NCI-H2196 (cell line): ENCODE results near the gene RIMS1.

Experiments
- DNase-seq: peaks from one replicate; lab custom pipeline; 2025; ENCODE audit not compliant: unreplicated experiment; lab: John Stamatoyannopoulos, UW

The RIMS1 gene

GRCh38 chr6:72081871-72082270, 195.5 kb downstream of the RIMS1 start:
- no peak for DNase-seq

- DNase-seq: no peak
Measured at GRCh38 chr6:72083976-72084375, 197.6 kb downstream of the RIMS1 start.

- peak; percentile 4 for DNase-seq
Measured at GRCh38 chr6:72084992-72085569, 198.7 kb downstream of the RIMS1 start.

GRCh38 chr6:72094506-72094905, 208.2 kb downstream of the RIMS1 start:
- no peak for DNase-seq

- no peak for DNase-seq
Measured at GRCh38 chr6:72102561-72102960, 216.2 kb downstream of the RIMS1 start.

- no peak for DNase-seq
Measured at GRCh38 chr6:72111611-72112010, 225.3 kb downstream of the RIMS1 start.

GRCh38 chr6:72130327-72130726, 244.0 kb downstream of the RIMS1 start:
- DNase-seq: no peak

DNA sequence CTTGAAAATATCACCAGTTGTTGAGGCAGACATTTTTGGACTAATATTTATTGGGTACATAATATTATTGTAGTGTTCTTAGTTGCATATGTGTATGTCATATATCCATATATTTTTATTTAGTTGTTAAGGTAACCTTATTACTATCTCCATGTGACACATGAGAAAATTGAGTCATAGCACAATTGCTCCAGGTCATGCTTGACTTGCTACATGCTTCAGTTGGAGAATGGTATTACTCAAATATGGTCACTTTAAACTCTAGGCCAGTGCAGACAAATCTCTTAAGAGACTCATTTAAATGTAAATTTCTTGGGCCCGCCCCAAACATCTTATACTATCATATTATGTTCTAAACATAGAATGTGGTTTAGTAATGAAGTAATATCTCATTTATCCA, 246.1 kb downstream of the RIMS1 start:
- no peak for DNase-seq

- no peak for DNase-seq
Measured at GRCh38 chr6:72132851-72133250, 246.5 kb downstream of the RIMS1 start.

- DNase-seq: no peak
Measured at GRCh38 chr6:72133324-72133723, 247.0 kb downstream of the RIMS1 start.

DNA sequence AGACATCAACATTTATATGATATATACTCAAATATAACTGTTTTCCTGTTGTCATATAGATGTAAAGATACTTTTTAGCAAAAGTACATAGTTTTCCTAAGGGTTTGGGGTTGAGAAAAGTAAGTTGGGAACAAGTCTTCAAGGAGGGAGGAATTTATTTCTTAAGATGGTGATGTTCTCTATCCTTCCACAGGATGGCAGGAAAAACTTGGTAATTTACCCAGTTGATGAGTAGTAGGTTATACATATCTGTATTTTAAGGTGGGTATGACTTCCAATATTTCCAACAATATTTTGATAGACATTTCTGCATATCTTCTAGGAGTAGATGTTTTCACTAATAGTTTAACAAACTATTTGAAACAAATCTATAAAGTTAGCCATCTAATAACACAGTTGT, 254.4 kb downstream of the RIMS1 start:
- no peak for DNase-seq

DNA sequence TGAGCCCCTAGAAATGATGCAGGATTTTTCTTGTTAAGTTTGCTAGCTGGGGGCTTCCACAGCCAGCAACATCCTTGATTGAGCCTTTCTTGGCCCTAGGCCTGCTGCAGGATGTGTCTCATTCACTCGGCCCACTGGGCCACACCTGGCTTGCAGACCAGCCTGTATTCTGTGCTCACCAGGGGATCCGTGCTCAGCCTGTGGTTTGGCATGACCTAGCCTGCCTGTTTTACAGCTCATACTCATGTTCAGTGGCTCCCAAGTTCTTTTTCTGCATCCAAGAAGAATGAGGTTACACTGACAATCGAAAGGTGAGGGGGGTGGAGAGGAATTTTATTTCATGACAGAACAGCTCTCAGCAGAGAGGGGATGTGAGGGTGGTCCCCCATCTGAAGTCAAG, 263.4 kb downstream of the RIMS1 start:
- no peak for DNase-seq

GRCh38 chr6:72151742-72152141, 265.4 kb downstream of the RIMS1 start:
- DNase-seq: no peak

DNA sequence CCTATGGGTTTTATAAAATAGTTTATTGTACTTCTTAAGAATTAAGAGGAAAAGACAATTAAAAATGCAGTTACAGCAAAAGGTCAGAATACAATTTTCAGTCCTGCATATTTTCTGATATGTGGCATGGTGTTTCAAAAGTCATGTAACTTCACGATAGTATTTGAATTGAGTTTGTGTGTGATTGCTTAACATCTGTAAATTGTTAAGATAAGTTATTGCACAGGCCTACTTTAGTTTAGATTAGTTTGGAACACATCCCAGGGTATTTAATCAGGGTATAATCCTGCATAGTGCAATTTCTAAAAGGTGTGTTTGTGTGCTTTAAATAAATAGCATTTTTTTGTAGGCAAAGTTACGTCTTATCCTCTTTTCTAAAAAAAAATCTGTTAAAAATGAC, 289.6 kb downstream of the RIMS1 start:
- DNase-seq: no peak

DNA sequence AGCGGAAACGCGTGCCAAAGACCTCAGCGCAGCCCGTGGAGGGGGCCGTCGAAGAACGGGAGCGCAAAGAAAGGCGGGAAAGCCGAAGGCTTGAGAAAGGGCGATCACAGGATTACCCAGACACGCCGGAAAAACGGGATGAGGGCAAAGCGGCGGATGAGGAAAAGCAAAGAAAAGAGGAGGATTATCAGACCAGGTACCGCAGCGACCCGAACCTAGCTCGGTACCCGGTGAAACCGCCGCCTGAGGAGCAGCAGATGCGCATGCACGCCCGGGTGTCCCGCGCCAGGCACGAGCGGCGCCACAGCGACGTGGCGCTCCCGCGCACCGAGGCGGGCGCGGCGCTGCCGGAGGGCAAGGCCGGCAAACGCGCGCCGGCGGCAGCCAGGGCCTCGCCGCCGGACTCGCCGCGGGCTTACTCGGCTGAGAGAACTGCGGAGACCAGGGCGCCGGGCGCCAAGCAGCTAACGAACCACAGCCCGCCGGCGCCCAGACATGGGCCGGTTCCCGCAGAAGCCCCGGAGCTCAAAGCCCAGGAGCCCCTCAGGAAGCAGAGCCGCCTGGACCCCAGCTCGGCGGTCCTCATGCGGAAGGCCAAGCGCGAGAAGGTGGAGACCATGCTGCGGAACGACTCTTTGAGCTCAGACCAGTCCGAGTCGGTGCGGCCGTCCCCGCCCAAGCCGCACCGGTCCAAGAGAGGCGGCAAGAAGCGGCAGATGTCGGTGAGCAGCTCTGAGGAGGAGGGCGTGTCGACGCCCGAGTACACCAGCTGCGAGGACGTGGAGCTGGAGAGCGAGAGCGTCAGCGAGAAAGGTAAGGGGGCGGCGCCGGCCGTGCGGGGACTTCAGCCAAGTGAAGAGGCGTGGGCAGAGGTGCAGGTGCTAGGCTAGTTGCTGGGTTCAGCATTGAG, 296.2 kb downstream of the RIMS1 start:
- DNase-seq: no peak

DNA sequence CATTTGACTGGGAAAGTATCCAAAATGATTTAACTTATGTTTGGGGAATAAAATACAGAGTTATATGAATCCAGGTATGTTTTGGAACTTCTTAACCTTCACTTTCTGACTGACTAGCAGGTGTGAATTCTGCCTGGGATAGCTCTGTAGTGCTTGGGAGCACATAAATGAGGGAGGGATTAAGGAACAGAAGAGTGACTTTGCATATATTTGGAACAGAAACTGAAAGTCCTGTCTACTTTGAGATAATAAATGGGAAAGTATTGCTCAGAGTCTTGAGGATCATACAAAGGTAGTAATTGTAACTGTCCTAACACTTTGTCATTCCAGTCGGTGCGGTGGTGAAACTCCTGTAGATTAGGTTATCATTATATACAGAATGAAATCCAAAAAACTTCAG, 317.6 kb downstream of the RIMS1 start:
- no peak for DNase-seq

DNA sequence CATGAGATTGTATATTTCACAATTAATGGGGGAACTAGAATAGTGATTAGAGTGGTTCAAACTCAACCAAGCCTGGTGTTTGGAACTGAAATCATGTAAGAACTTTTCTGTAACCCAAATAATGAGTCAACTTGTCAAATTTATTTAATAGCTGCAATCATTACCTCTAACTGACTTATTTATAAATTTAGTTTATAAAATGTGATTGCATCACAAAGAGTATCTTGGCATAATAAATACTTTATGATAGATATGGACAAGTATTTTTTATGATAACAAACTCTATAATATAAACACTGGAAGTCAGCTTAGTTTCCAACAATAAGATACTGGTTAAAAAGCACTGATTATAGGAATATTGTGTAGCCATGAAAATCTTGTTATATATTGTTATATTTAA, 319.1 kb downstream of the RIMS1 start:
- DNase-seq: no peak

DNA sequence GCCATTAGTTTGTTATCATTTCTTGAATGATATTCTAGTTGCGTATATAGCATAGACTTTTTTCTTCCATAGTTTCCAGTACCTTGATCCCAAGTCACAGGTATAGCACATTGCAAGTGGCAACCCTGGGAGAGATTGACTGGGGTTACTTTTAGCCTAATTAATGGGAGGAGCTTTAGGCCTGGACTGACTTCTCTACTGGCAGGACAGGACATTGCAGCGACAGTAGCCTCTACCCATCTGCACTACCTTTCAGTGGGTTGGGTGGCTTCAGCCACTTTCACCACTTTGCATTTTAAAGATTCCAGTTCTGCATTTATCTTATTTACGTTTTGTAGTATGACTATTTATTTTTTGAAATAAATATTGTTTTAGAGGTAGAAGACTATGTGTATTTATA, 320.3 kb downstream of the RIMS1 start:
- no peak for DNase-seq

DNA sequence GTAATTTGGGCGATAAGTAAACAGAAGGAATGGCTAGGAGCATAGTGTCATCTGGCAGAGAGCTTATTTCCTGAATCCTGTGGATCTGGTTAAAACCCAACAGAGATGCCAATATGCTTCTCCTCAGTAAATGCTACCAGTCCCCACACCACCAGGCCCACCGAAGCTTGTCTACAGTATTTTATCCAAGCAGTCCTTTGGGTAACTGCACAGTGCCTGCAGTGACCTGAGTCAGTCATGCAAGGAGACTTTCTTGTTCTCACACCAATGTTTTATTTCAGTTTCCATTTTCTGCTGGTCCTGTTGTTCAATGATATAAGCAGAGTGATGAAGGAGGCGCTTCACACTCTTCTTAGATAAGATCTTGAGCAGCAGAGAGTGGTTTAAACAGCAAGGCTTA, 326.3 kb downstream of the RIMS1 start:
- no peak for DNase-seq

DNA sequence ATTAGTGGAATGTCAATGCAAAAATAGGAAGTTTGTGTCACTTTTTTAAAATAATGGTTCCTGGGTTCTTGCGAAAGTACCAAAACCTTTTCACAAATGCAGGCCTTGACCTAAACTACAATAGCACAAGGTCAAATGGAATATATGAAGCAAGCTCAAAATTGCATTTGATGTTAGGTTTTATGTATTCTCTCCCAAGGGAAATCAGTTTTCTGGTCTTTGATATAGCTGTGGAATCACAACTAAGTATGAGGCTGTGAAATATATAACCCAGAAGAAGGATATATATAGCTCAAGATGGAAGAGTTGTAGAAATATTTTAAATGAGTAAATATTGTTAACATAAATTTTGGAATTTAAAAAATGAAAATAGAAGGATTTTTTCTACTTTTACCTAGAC, 327.3 kb downstream of the RIMS1 start:
- no peak for DNase-seq

- no peak for DNase-seq
Measured at GRCh38 chr6:72216222-72217068, 330.1 kb downstream of the RIMS1 start.

DNA sequence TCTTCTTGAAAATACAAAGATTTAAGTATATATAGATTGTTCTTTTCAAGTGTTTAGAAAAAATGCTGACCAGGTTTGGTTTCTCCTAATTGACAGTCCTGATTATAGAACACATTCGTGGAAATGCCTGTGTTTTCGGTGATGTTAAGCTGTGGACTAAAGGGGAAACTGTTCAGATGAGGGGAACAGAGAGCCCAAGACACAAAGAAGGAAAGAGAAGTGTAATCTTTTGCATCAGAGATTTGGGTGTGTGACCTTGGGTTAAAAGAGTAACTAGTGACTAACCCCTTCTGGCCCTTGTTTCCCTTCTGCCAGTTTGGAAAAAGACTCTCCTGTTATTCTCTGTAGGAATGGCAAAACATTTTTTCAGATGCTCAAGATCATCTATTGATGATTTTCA, 331.3 kb downstream of the RIMS1 start:
- no peak for DNase-seq
